HepG2 (cell line): ENCODE measurements around the gene MACROD2. TPM values are rescaled to one million over a fixed set of nuclear protein-coding genes. Genes with fewer than 3 reads are reported as not detected.

Source experiments
- ATAC-seq: fragments of 200-7000 bp; cut with Tn5 transposase; 3 replicates; pipeline ENCODE4 v1.9.1; 2020; ENCODE audit warnings: mild to moderate bottlenecking, moderate library complexity
- BruUV-seq: library from RNA; stranded (reverse); fragments of 400-500 nt; replicated peaks from 2 replicates; lab custom pipeline; 2021; lab: Mats Ljungman, UMichigan
- CTCF ChIA-PET: fragments of 300-600 bp; formaldehyde crosslinking; extraction: SDS; loops from one replicate; lab custom pipeline; 2021; ENCODE audit warnings: low total read pairs, inconsistent platforms, low intra/inter-chr PET ratio; lab: Yijun Ruan, JAX
- POLR2A ChIA-PET: fragments of 350-600 bp; sonication (Branson Sonifier 250); formaldehyde crosslinking; loops from one replicate; lab custom pipeline; 2020; ENCODE audit warnings: antibody characterized with exemption, inconsistent platforms; lab: Yijun Ruan, JAX
- DNase-seq: peaks from one replicate; pipeline ENCODE4 v3.0.0-alpha.2; 2015; ENCODE audit warnings: low spot score
- FAIRE-seq: peaks from 3 replicates; lab custom pipeline; 2011; peaks lifted over from hg19 to GRCh38; lab: Jason Lieb, UNC
- H2AFZ ChIP-seq: one replicate; pipeline ENCODE4 v1.6.1; 2011; ENCODE audit warnings: low read length, inconsistent platforms
- H3K27ac ChIP-seq: fragments of 300-600 bp; 3 replicates; pipeline ENCODE4 v1.8.0; 2011; ENCODE audit warnings: mixed run types, mild to moderate bottlenecking, mixed read lengths, low read length, inconsistent platforms; ENCODE audit not compliant: insufficient read depth; ENCODE audit errors: extremely low read length
- H3K27me3 ChIP-seq, 2 experiments: fragments of 200-600 bp in 1 of 2; 2 replicates in 1 of 2; 3 replicates in 1 of 2; pipeline versions ENCODE4 v1.6.0 to v1.8.0; 2011; ENCODE audit warnings: low read length in 2 of 2, mild to moderate bottlenecking in 2 of 2, moderate library complexity in 2 of 2, inconsistent platforms in 1 of 2; ENCODE audit not compliant: insufficient read depth in 2 of 2, control insufficient read depth in 1 of 2
- H3K36me3 ChIP-seq, 2 experiments: fragments of 200-600 bp in 1 of 2; replicated peaks in 1 of 2; 2 replicates in 1 of 2; 3 replicates in 1 of 2; pipeline versions ENCODE4 v1.5.1 to v1.8.0; 2011; ENCODE audit warnings: low read length in 2 of 2, inconsistent platforms in 1 of 2; ENCODE audit not compliant: insufficient read depth in 2 of 2, control insufficient read depth in 1 of 2
- H3K4me1 ChIP-seq: 2 replicates; pipeline ENCODE4 v1.5.1; 2012; ENCODE audit warnings: low read length, inconsistent platforms; ENCODE audit not compliant: insufficient read depth
- H3K4me2 ChIP-seq: 2 replicates; pipeline ENCODE4 v1.6.0; 2011; ENCODE audit warnings: low read depth, low read length, inconsistent platforms
- H3K4me3 ChIP-seq, 3 experiments: fragments of 200-600 bp in 1 of 3; sonication (generic), shearing (Covaris generic) in 1 of 3; replicated peaks in 1 of 3; 2 replicates each; pipeline ENCODE4 v1.5.1; 2011 to 2016; ENCODE audit warnings: low read length in 3 of 3, inconsistent platforms in 2 of 3, low read depth in 2 of 3, mild to moderate bottlenecking in 2 of 3, control low read depth in 1 of 3, mixed read lengths in 1 of 3; ENCODE audit not compliant: insufficient read depth in 1 of 3
- H3K79me2 ChIP-seq: one replicate; pipeline ENCODE4 v1.6.1; 2011; ENCODE audit warnings: low read length, inconsistent platforms; ENCODE audit not compliant: insufficient read depth
- H3K9ac ChIP-seq: 2 replicates; pipeline ENCODE4 v1.6.0; 2011; ENCODE audit warnings: mild to moderate bottlenecking, low read depth, low read length, inconsistent platforms; ENCODE audit not compliant: insufficient read depth
- H3K9me3 ChIP-seq: 2 replicates; pipeline ENCODE4 v1.5.1; 2012; ENCODE audit warnings: mild to moderate bottlenecking, low read length
- H4K20me1 ChIP-seq: 2 replicates; pipeline ENCODE4 v1.6.0; 2011; ENCODE audit warnings: inconsistent platforms, mild to moderate bottlenecking, low read length, moderate library complexity; ENCODE audit not compliant: insufficient read depth
- ARNTL ChIP-seq: sonication (generic); formaldehyde crosslinking; IDR thresholded peaks from 2 replicates; pipeline ENCODE4 v1.4.0; 2020; ENCODE audit warnings: mild to moderate bottlenecking, missing genetic modification reagents
- ATAD3A ChIP-seq: sonication (generic); formaldehyde crosslinking; IDR thresholded peaks from 2 replicates; pipeline ENCODE4 v1.4.0; 2020; ENCODE audit warnings: missing genetic modification reagents
- CENPT ChIP-seq: sonication (generic); formaldehyde crosslinking; IDR thresholded peaks from 2 replicates; pipeline ENCODE4 v1.8.0; 2022; ENCODE audit warnings: low read depth, mild to moderate bottlenecking, moderate library complexity, missing genetic modification reagents
- HNRNPUL1 ChIP-seq: fragments of 200-400 bp; formaldehyde crosslinking; IDR thresholded peaks from 2 replicates; pipeline ENCODE4 v1.6.1; 2017; ENCODE audit warnings: low read depth, mild to moderate bottlenecking, low read length, moderate library complexity
- HOXD1 ChIP-seq: sonication (generic); formaldehyde crosslinking; IDR thresholded peaks from 2 replicates; pipeline ENCODE4 v1.5.0; 2020; ENCODE audit warnings: missing genetic modification reagents
- IRF1 ChIP-seq: sonication (generic); formaldehyde crosslinking; IDR thresholded peaks from 2 replicates; pipeline ENCODE4 v1.4.0; 2020; ENCODE audit warnings: low read depth, mild to moderate bottlenecking, missing genetic modification reagents
- KDM1A ChIP-seq: IDR thresholded peaks from 2 replicates; pipeline ENCODE4 v1.6.1; 2016; ENCODE audit warnings: missing compliant biosample characterization
- KDM3A ChIP-seq: IDR thresholded peaks from 2 replicates; pipeline ENCODE4 v1.6.1; 2018; ENCODE audit warnings: low read depth, missing compliant biosample characterization
- MXD4 ChIP-seq: IDR thresholded peaks from 2 replicates; pipeline ENCODE4 v1.6.1; 2016; ENCODE audit warnings: mild to moderate bottlenecking, missing biosample characterization, missing genetic modification reagents
- PAX8 ChIP-seq: sonication (generic); formaldehyde crosslinking; IDR thresholded peaks from 2 replicates; pipeline ENCODE4 v1.8.0; 2022; ENCODE audit warnings: mild to moderate bottlenecking, missing genetic modification reagents, borderline replicate concordance
- SOX13 ChIP-seq, 3 experiments: fragments of 450-650 bp in 1 of 3; sonication (generic) in 1 of 3; formaldehyde crosslinking in 1 of 3; IDR thresholded peaks in 2 of 3; conservative IDR thresholded peaks in 1 of 3; 2 replicates each; pipeline versions ENCODE4 v1.5.0 to v1.6.1; 2016 to 2020; ENCODE audit warnings: antibody characterized with exemption in 1 of 3, mild to moderate bottlenecking in 1 of 3, missing compliant biosample characterization in 1 of 3, missing genetic modification reagents in 1 of 3, moderate library complexity in 1 of 3
- TEAD2 ChIP-seq: sonication (generic); formaldehyde crosslinking; IDR thresholded peaks from 2 replicates; pipeline ENCODE4 v1.9.0; 2021; ENCODE audit warnings: missing genetic modification reagents
- TRIM24 ChIP-seq: sonication (generic); formaldehyde crosslinking; IDR thresholded peaks from 2 replicates; pipeline ENCODE4 v1.8.0; 2022; ENCODE audit warnings: mild to moderate bottlenecking, missing genetic modification reagents
- WIZ ChIP-seq: sonication (generic); formaldehyde crosslinking; IDR thresholded peaks from 2 replicates; pipeline ENCODE4 v1.5.1; 2020; ENCODE audit warnings: mild to moderate bottlenecking, missing genetic modification reagents
- ZNF747 ChIP-seq: sonication (generic); formaldehyde crosslinking; IDR thresholded peaks from 2 replicates; pipeline ENCODE4 v1.8.1; 2023; ENCODE audit warnings: missing genetic modification reagents, mild to moderate bottlenecking, borderline replicate concordance
- ZNF879 ChIP-seq: sonication (generic); formaldehyde crosslinking; IDR thresholded peaks from 2 replicates; pipeline ENCODE4 v1.8.1; 2023; ENCODE audit warnings: missing genetic modification reagents
- WGBS: methylation state at CpG from one replicate; pipeline ENCODE4 v1.1.6; 2017; ENCODE audit warnings: low lambda C conversion rate; 5-methylcytosine and 5-hydroxymethylcytosine counted together
- in situ Hi-C: cut with HindIII; loops from 2 replicates; pipeline ENCODE4 v1.10.0; 2017; ENCODE audit warnings: low pct_unique_long_range_greater_than_20kb; ENCODE audit not compliant: extremely low pct_ligation_motif_present
- intact Hi-C: fragments of 100-400 bp; cut with micrococcal nuclease; formaldehyde crosslinking; loops from one replicate; pipeline ENCODE4 v1.10.0; 2022; ENCODE audit not compliant: unreplicated experiment
- polyA plus RNA-seq, 8 experiments: library from polyadenylated mRNA; depleted of rRNA in 3 of 8; stranded (reverse) in 7 of 8; unstranded in 1 of 8; fragments of >200 nt; fragmentation: Illumina TruSeq in 4 of 8; extraction: Trizol in 4 of 8; gene quantifications; 2 replicates each; pipeline versions ENCODE4 v1.2.1 to v1.2.3, GENCODE V29; 2011 to 2016; ENCODE audit warnings: low read depth in 4 of 8, missing spikeins in 1 of 8, mixed read lengths in 1 of 8; ENCODE audit not compliant: insufficient read depth in 1 of 8
- total RNA-seq, 5 experiments: library from RNA; depleted of rRNA; stranded (reverse); fragments of >200 nt; fragmentation: Illumina TruSeq; extraction: Trizol; gene quantifications; 2 replicates each; pipeline ENCODE4 v1.2.3, GENCODE V29; 2016; ENCODE audit warnings: low read depth in 1 of 5
- TF ChIP-seq, protein P1 (sequence below): sonication (generic); formaldehyde crosslinking; IDR thresholded peaks from 2 replicates; pipeline ENCODE4 v1.5.0; 2020; ENCODE audit warnings: missing genetic modification reagents
- TF ChIP-seq, protein P2 (sequence below): fragments of 450-650 bp; IDR thresholded peaks from 2 replicates; pipeline ENCODE4 v1.6.1; 2016

The MACROD2 gene
- total and polyA plus RNA-seq, 2 of the 13 experiments (the other 11 are each of a cell fraction or from before 2014, with no cell fraction given) = 0.13 to 0.51 TPM

- POLR2A ChIA-PET = no interaction called here
- WGBS = 50% methylated on average over 3 of the region's 3 CpGs
- CTCF ChIA-PET = no interaction called here
- no peak overlapping the region for H3K4me3 ChIP-seq
- no peaks in the 10 kb centered on the region for H3K4me1 ChIP-seq
- in situ Hi-C loops (no loop called here), intact Hi-C loops (no loop called here)
- no peak overlapping the region for H3K9ac ChIP-seq
- no peaks in the 10 kb centered on the region for H3K79me2 ChIP-seq
- no peak overlapping the region for H3K27ac ChIP-seq
- no peaks in the 10 kb centered on the region for H4K20me1 ChIP-seq
- FAIRE-seq = no peak
- no peak for ATAC-seq
- H2AFZ ChIP-seq = no peak overlapping the region
- no peak for DNase-seq
- H3K4me2 ChIP-seq = no peak overlapping the region
- TF ChIP-seq WIZ (no peak), IRF1 (CRISPR knock-in tag) (no peak), TEAD2 (CRISPR knock-in tag) (no peak), ATAD3A (CRISPR knock-in tag) (no peak), HNRNPUL1 (no peak), ZNF747 (CRISPR knock-in tag) (no peak), MXD4 (CRISPR knock-in tag) (no peak), CENPT (CRISPR knock-in tag) (no peak), KDM3A (CRISPR knock-in tag) (no peak), SOX13 (IDR thresholded peaks at IDR 0.05) (no peak), SOX13 (CRISPR knock-in tag; conservative IDR thresholded peaks at IDR 0.05 in 1 of 2, IDR thresholded peaks at IDR 0.05 in 1 of 2) (no peak), TRIM24 (no peak), KDM1A (CRISPR knock-in tag) (no peak), PAX8 (no peak), ZNF879 (CRISPR knock-in tag) (no peak), HOXD1 (CRISPR knock-in tag) (no peak), ARNTL (CRISPR knock-in tag) (no peak)
- TF ChIP-seq, protein P1, sequence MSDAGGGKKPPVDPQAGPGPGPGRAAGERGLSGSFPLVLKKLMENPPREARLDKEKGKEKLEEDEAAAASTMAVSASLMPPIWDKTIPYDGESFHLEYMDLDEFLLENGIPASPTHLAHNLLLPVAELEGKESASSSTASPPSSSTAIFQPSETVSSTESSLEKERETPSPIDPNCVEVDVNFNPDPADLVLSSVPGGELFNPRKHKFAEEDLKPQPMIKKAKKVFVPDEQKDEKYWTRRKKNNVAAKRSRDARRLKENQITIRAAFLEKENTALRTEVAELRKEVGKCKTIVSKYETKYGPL (CRISPR knock-in tag) = no peak
- TF ChIP-seq, protein P2, sequence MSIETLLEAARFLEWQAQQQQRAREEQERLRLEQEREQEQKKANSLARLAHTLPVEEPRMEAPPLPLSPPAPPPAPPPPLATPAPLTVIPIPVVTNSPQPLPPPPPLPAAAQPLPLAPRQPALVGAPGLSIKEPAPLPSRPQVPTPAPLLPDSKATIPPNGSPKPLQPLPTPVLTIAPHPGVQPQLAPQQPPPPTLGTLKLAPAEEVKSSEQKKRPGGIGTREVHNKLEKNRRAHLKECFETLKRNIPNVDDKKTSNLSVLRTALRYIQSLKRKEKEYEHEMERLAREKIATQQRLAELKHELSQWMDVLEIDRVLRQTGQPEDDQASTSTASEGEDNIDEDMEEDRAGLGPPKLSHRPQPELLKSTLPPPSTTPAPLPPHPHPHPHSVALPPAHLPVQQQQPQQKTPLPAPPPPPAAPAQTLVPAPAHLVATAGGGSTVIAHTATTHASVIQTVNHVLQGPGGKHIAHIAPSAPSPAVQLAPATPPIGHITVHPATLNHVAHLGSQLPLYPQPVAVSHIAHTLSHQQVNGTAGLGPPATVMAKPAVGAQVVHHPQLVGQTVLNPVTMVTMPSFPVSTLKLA = no peak
- no TSS peak for BruUV-seq
- H3K27me3 ChIP-seq = no peaks in the 10 kb centered on the region
- no peaks in the 10 kb centered on the region for H3K9me3 ChIP-seq
- H3K36me3 ChIP-seq = no peaks in the 10 kb centered on the region
Observed at GRCh38 chr20:14777591-14777990, 782.3 kb downstream of the MACROD2 start.
